A673 (cell line): ENCODE results near the gene RGS17. TPM values are rescaled to one million over a fixed set of nuclear protein-coding genes. Genes with fewer than 3 reads are reported as not detected.

Experiments
- BruUV-seq: library from RNA; stranded (reverse); fragments of 400-500 nt; replicated peaks from 2 replicates; lab custom pipeline; 2021; lab: Mats Ljungman, UMichigan
- CTCF ChIA-PET: fragments of 300-600 bp; sonication (Branson Sonifier 250); formaldehyde crosslinking; loops from one replicate; lab custom pipeline; 2022; ENCODE audit warnings: antibody characterized with exemption; lab: Charles Lee
- POLR2A ChIA-PET: fragments of 300-600 bp; sonication (Branson Sonifier 250); formaldehyde crosslinking; loops from one replicate; lab custom pipeline; 2022; ENCODE audit warnings: antibody characterized with exemption; ENCODE audit not compliant: low non-redundant PET; lab: Charles Lee
- DNase-seq: peaks from one replicate; pipeline ENCODE4 v3.0.0-alpha.2; 2015; ENCODE audit warnings: low spot score
- H3K27ac ChIP-seq: fragments of 200-600 bp; sonication (generic); 2 replicates; pipeline ENCODE4 v1.5.1; 2016; ENCODE audit warnings: mixed run types, low read depth, mild to moderate bottlenecking, mixed read lengths, antibody characterized with exemption, low read length; ENCODE audit not compliant: poor library complexity, severe bottlenecking
- H3K27me3 ChIP-seq: fragments of 200-600 bp; sonication (generic); replicated peaks from 2 replicates; pipeline ENCODE4 v1.6.1; 2017; ENCODE audit warnings: mixed run types, low read depth, mild to moderate bottlenecking, mixed read lengths, antibody characterized with exemption, low read length; ENCODE audit not compliant: insufficient read depth, poor library complexity
- H3K36me3 ChIP-seq: fragments of 200-600 bp; sonication (generic); 2 replicates; pipeline ENCODE4 v1.6.1; 2016; ENCODE audit warnings: mixed run types, mild to moderate bottlenecking, mixed read lengths, antibody characterized with exemption, low read length; ENCODE audit not compliant: insufficient read depth, poor library complexity, severe bottlenecking
- H3K4me1 ChIP-seq: fragments of 200-600 bp; sonication (generic); 2 replicates; pipeline ENCODE4 v1.6.1; 2017; ENCODE audit warnings: mixed run types, mild to moderate bottlenecking, mixed read lengths, antibody characterized with exemption, low read length; ENCODE audit not compliant: insufficient read depth, poor library complexity, severe bottlenecking
- H3K4me3 ChIP-seq: fragments of 200-600 bp; sonication (generic); 2 replicates; pipeline ENCODE4 v1.5.1; 2016; ENCODE audit warnings: low read depth, mixed run types, mild to moderate bottlenecking, mixed read lengths, low read length; ENCODE audit not compliant: poor library complexity, severe bottlenecking
- H3K9me3 ChIP-seq: fragments of 200-600 bp; sonication (generic); 2 replicates; pipeline ENCODE4 v1.6.1; 2016; ENCODE audit warnings: mixed run types, low read depth, mild to moderate bottlenecking, mixed read lengths, antibody characterized with exemption, low read length; ENCODE audit not compliant: poor library complexity, severe bottlenecking
- EZH2 ChIP-seq: fragments of 200-600 bp; sonication (generic); IDR thresholded peaks from 2 replicates; pipeline ENCODE4 v1.6.1; 2017; ENCODE audit warnings: borderline replicate concordance, low read depth, mild to moderate bottlenecking, mixed read lengths, antibody characterized with exemption, low read length; ENCODE audit not compliant: poor library complexity, severe bottlenecking
- intact Hi-C: fragments of 100-400 bp; cut with micrococcal nuclease; formaldehyde crosslinking; loops from one replicate; pipeline ENCODE4 v1.10.0; 2022; ENCODE audit not compliant: unreplicated experiment
- total RNA-seq: library from RNA; stranded (reverse); gene quantifications from 2 replicates; pipeline ENCODE4 v1.2.3, GENCODE V29; 2021
- TF ChIP-seq, protein P1 (sequence below): fragments of 300-800, 200-600 bp; sonication (generic); conservative IDR thresholded peaks from 2 replicates; pipeline ENCODE4 v1.5.1; 2017; ENCODE audit warnings: low read depth, mild to moderate bottlenecking, antibody characterized with exemption, low read length, moderate library complexity, mixed read lengths

The RGS17 gene
- total RNA-seq, 1 experiment from 2014 or later, result 2.4 TPM

DNA sequence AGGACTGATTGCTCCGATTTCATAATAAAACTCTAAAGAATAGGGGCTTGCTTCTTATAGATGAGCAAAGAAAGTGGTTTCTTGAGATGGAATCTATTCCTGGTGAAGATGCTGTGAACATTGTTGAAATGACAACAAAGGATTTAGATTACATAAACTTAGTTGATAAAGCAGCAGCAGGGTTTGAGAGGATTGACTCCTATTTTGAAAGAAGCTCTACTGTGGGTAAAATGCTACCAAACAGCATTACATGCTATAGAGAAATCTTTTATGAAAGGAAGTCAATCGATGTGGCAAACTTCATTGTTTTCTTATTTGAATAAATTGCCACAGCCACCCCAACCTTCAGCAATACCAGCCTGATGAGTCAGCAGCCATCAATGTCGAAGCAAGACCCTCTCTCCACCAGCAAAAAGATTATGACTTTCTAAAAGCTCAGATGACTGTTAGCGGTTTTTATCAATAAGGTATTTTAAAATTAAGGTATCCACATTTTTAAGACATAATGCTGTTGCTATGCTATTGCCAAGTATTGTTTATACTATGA, 115.9 kb downstream of the RGS17 start:
- no peaks in the 10 kb centered on the region for H3K27me3 ChIP-seq
- no peaks in the 10 kb centered on the region for H3K36me3 ChIP-seq
- no peak overlapping the region for H3K4me3 ChIP-seq
- TF ChIP-seq EZH2, result no peak
- TF ChIP-seq, protein P1, sequence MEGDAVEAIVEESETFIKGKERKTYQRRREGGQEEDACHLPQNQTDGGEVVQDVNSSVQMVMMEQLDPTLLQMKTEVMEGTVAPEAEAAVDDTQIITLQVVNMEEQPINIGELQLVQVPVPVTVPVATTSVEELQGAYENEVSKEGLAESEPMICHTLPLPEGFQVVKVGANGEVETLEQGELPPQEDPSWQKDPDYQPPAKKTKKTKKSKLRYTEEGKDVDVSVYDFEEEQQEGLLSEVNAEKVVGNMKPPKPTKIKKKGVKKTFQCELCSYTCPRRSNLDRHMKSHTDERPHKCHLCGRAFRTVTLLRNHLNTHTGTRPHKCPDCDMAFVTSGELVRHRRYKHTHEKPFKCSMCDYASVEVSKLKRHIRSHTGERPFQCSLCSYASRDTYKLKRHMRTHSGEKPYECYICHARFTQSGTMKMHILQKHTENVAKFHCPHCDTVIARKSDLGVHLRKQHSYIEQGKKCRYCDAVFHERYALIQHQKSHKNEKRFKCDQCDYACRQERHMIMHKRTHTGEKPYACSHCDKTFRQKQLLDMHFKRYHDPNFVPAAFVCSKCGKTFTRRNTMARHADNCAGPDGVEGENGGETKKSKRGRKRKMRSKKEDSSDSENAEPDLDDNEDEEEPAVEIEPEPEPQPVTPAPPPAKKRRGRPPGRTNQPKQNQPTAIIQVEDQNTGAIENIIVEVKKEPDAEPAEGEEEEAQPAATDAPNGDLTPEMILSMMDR, result no peak
- no peak overlapping the region for H3K27ac ChIP-seq
- POLR2A ChIA-PET, result no interaction called here
- intact Hi-C loops, result no loop called here
- BruUV-seq, result no TSS peak
- CTCF ChIA-PET, result no interaction called here
- no peaks in the 10 kb centered on the region for H3K9me3 ChIP-seq
- peaks cover 10% of the 10 kb centered on the region for H3K4me1 ChIP-seq
- peak; percentile 34 for DNase-seq

- Histone ChIP-seq H3K27ac (no peak overlapping the region), H3K4me3 (no peak overlapping the region), H3K9me3 (no peaks in the 10 kb centered on the region), H3K4me1 (peaks cover 10% of the 10 kb centered on the region), H3K27me3 (no peaks in the 10 kb centered on the region), H3K36me3 (no peaks in the 10 kb centered on the region)
- no TSS peak for BruUV-seq
- DNase-seq, result peak; percentile 12
- ChIA-PET POLR2A (no interaction called here), CTCF (no interaction called here)
- intact Hi-C loops, result no loop called here
- no peak for TF ChIP-seq EZH2
- TF ChIP-seq, protein P1, result no peak
Measured at GRCh38 chr6:153013438-153013837, 117.6 kb downstream of the RGS17 start.

GRCh38 chr6:153012856-153013255, 118.2 kb downstream of the RGS17 start:
- no peaks in the 10 kb centered on the region for H3K27me3 ChIP-seq
- intact Hi-C loops, result no loop called here
- TF ChIP-seq, protein P1, result no peak
- TF ChIP-seq EZH2, result no peak
- no peaks in the 10 kb centered on the region for H3K36me3 ChIP-seq
- POLR2A ChIA-PET, result no interaction called here
- no TSS peak for BruUV-seq
- no peak overlapping the region for H3K4me3 ChIP-seq
- CTCF ChIA-PET, result no interaction called here
- H3K4me1 ChIP-seq, result peaks cover 10% of the 10 kb centered on the region
- H3K27ac ChIP-seq, result no peak overlapping the region
- DNase-seq, result no peak
- no peaks in the 10 kb centered on the region for H3K9me3 ChIP-seq
